RWPE2 (cell line): ENCODE measurements around the gene CWH43.

ENCODE experiments used
- ATAC-seq: fragments of 200-7000 bp; cut with Tn5 transposase; 3 replicates; pipeline ENCODE4 v1.9.1; 2021; ENCODE audit warnings: low read depth
- DNase-seq: peaks from one replicate; pipeline ENCODE4 v3.0.0-alpha.2; 2020; ENCODE audit warnings: low spot score
- H3K27ac ChIP-seq: fragments of 450-650 bp; 2 replicates; pipeline ENCODE4 v1.5.1; 2017; ENCODE audit warnings: mild to moderate bottlenecking; ENCODE audit not compliant: poor library complexity, severe bottlenecking
- H3K27me3 ChIP-seq: fragments of 250-450 bp; sonication (Bioruptor Pico); 2 replicates; pipeline ENCODE4 v1.5.1; 2021; ENCODE audit warnings: mild to moderate bottlenecking, moderate library complexity; ENCODE audit not compliant: insufficient read depth, poor library complexity, severe bottlenecking
- H3K36me3 ChIP-seq: fragments of 250-450 bp; sonication (Bioruptor Pico); 2 replicates; pipeline ENCODE4 v1.5.1; 2020; ENCODE audit warnings: low read depth, mild to moderate bottlenecking, moderate library complexity
- H3K4me1 ChIP-seq: fragments of 250-450 bp; sonication (Bioruptor Pico); 2 replicates; pipeline ENCODE4 v1.5.1; 2021; ENCODE audit warnings: mild to moderate bottlenecking, moderate library complexity; ENCODE audit not compliant: insufficient read depth, poor library complexity, severe bottlenecking
- H3K4me3 ChIP-seq: fragments of 250-450 bp; sonication (Bioruptor Pico); 2 replicates; pipeline ENCODE4 v1.5.1; 2021; ENCODE audit warnings: mild to moderate bottlenecking, moderate library complexity; ENCODE audit not compliant: severe bottlenecking
- H3K9me3 ChIP-seq: fragments of 250-450 bp; sonication (Bioruptor Pico); 2 replicates; pipeline ENCODE4 v1.5.1; 2021; ENCODE audit warnings: mild to moderate bottlenecking, moderate library complexity; ENCODE audit not compliant: severe bottlenecking
- CTCF ChIP-seq: fragments of 450-650 bp; IDR thresholded peaks from one replicate; pipeline ENCODE4 v1.5.1; 2017; ENCODE audit warnings: mild to moderate bottlenecking, moderate library complexity; ENCODE audit not compliant: poor library complexity, severe bottlenecking

CWH43 gene

GRCh38 chr4:48962636-48963035 lies 23.4 kb upstream of the CWH43 start:
- H3K27ac ChIP-seq = peak overlapping the region; percentile 47
- H3K9me3 ChIP-seq = no peaks in the 10 kb centered on the region
- DNase-seq = no peak
- TF ChIP-seq CTCF = no peak
- H3K27me3 ChIP-seq = no peaks in the 10 kb centered on the region
- no peaks in the 10 kb centered on the region for H3K36me3 ChIP-seq
- peaks cover 18% of the 10 kb centered on the region for H3K4me1 ChIP-seq
- H3K4me3 ChIP-seq = no peak overlapping the region
- ATAC-seq = no peak

GRCh38 chr4:48963042-48963679 lies 22.9 kb upstream of the CWH43 start:
- peak; percentile 99 for TF ChIP-seq CTCF
- Histone ChIP-seq H3K27ac (no peak overlapping the region), H3K9me3 (no peaks in the 10 kb centered on the region), H3K4me1 (peaks cover 22% of the 10 kb centered on the region), H3K4me3 (no peak overlapping the region), H3K36me3 (no peaks in the 10 kb centered on the region), H3K27me3 (no peaks in the 10 kb centered on the region)
- DNase-seq = no peak
- ATAC-seq = peak; percentile 70

- Histone ChIP-seq H3K4me3 (no peak overlapping the region), H3K4me1 (peaks cover 33% of the 10 kb centered on the region), H3K9me3 (no peaks in the 10 kb centered on the region), H3K27ac (no peak overlapping the region), H3K27me3 (no peaks in the 10 kb centered on the region), H3K36me3 (no peaks in the 10 kb centered on the region)
- no peak for ATAC-seq
- no peak for DNase-seq
- TF ChIP-seq CTCF = no peak
Observed at GRCh38 chr4:48967101-48967500, 19.0 kb upstream of the CWH43 start.

GRCh38 chr4:48967631-48968030 lies 18.4 kb upstream of the CWH43 start:
- no peak overlapping the region for H3K27ac ChIP-seq
- no peak for DNase-seq
- TF ChIP-seq CTCF = no peak
- H3K4me3 ChIP-seq = no peak overlapping the region
- peaks cover 33% of the 10 kb centered on the region for H3K4me1 ChIP-seq
- ATAC-seq = peak; percentile 22; the same call in 1 of the 3 replicates
- H3K27me3 ChIP-seq = no peaks in the 10 kb centered on the region
- no peaks in the 10 kb centered on the region for H3K36me3 ChIP-seq
- H3K9me3 ChIP-seq = no peaks in the 10 kb centered on the region

GRCh38 chr4:48968814-48969213 lies 17.3 kb upstream of the CWH43 start:
- H3K4me1 ChIP-seq = peaks cover 33% of the 10 kb centered on the region
- DNase-seq (no peak), ATAC-seq (peak; percentile 58)
- H3K27ac ChIP-seq = peak overlapping the region; percentile 75
- TF ChIP-seq CTCF = no peak
- no peak overlapping the region for H3K4me3 ChIP-seq
- no peaks in the 10 kb centered on the region for H3K27me3 ChIP-seq
- H3K36me3 ChIP-seq = no peaks in the 10 kb centered on the region
- no peaks in the 10 kb centered on the region for H3K9me3 ChIP-seq
